ENCODE measurements around the gene TRIM38. TPM values are rescaled to one million over a fixed set of nuclear protein-coding genes. Genes with fewer than 3 reads are reported as not detected.

Gene TRIM38
- total and polyA plus RNA-seq, 2 donors (not counting 3 experiments of a cell fraction or from before 2014, with no cell fraction given): 5.1 to 13.2 TPM

- POLR2A ChIA-PET: no interaction called here
Observed at GRCh38 chr6:25916330-25916729, 46.3 kb upstream of the TRIM38 start.

More at GRCh38 chr6:25916330-25916729, 46.3 kb upstream of the TRIM38 start:
- CTCF ChIA-PET: no interaction called here
- H3K79me2 ChIP-seq (ENCODE audit: control insufficient read depth, insufficient read depth, low read length): no peaks in the 10 kb centered on the region
- H3K36me3 ChIP-seq (ENCODE audit: control insufficient read depth in 2 of 2, extremely low read depth in 1 of 2, insufficient read depth in 2 of 2, low read length in 2 of 2): no peaks in the 10 kb centered on the region
- FAIRE-seq (no peak), DNase-seq (ENCODE audit: low read depth, low spot score) (no peak)
- BruUV-seq (replicated peaks): no TSS peak
- no peaks in the 10 kb centered on the region for H4K20me1 ChIP-seq (replicated peaks; ENCODE audit: control insufficient read depth, extremely low read depth, insufficient read depth, low read length)
- H2AFZ ChIP-seq (ENCODE audit: low read depth, low read length): no peak overlapping the region
- intact Hi-C loops (cut with micrococcal nuclease) (no loop called here), dilution Hi-C loops (cut with MboI; ENCODE audit: extremely low pct_ligation_motif_present, low sequenced_read_pairs) (no loop called here)
- H3K9me3 ChIP-seq (replicated peaks; ENCODE audit: control insufficient read depth, insufficient read depth, low read length): no peaks in the 10 kb centered on the region
- TF ChIP-seq MAX (IDR thresholded peaks at IDR 0.05; ENCODE audit: insufficient read depth, insufficient read length): no peak
- no peak for TF ChIP-seq GATA2 (IDR thresholded peaks at IDR 0.05; ENCODE audit: insufficient read depth, insufficient read length, low read depth, low read length)
- no peak for TF ChIP-seq JUN (IDR thresholded peaks at IDR 0.05; ENCODE audit: borderline replicate concordance, insufficient read depth, insufficient read length, low read depth)
- no peak for TF ChIP-seq POLR2AphosphoS5 (IDR thresholded peaks at IDR 0.05; ENCODE audit: insufficient read depth, low read depth, low read length)
- no peak for TF ChIP-seq FOS (IDR thresholded peaks at IDR 0.05; ENCODE audit: borderline replicate concordance, insufficient read depth, low read length)
- no peak for TF ChIP-seq CTCF (IDR thresholded peaks at IDR 0.05; ENCODE audit: extremely low read depth in 1 of 2, insufficient read depth in 1 of 2, low read depth in 1 of 2, low read length in 2 of 2)
- no peak for TF ChIP-seq MYC (IDR thresholded peaks at IDR 0.05; ENCODE audit: low read depth, low read length)
- no peak for TF ChIP-seq EZH2 (IDR thresholded peaks at IDR 0.05; ENCODE audit: borderline replicate concordance, low read depth, low read length, severe bottlenecking)
- no peak for TF ChIP-seq POLR2A (IDR thresholded peaks at IDR 0.05; ENCODE audit: low read depth, low read length)
- H3K4me3 ChIP-seq (replicated peaks in 1 of 3; ENCODE audit: insufficient read depth in 1 of 3, low read depth in 1 of 3, low read length in 3 of 3): no peak overlapping the region
- H3K9ac ChIP-seq (replicated peaks; ENCODE audit: extremely low read depth, insufficient read depth, low read length): no peak overlapping the region
- peaks cover 0 to 2% of the 10 kb centered on the region in 2 experiments for H3K27me3 ChIP-seq (ENCODE audit: control insufficient read depth in 2 of 2, insufficient read depth in 2 of 2, low read length in 2 of 2)
- H3K4me1 ChIP-seq (ENCODE audit: control insufficient read depth, extremely low read depth, insufficient read depth, low read length): no peaks in the 10 kb centered on the region
- no peaks in the 10 kb centered on the region for H3K9me1 ChIP-seq (replicated peaks; ENCODE audit: control insufficient read depth, extremely low read depth, insufficient read depth, low read length)
- H3K4me2 ChIP-seq (ENCODE audit: insufficient read depth, low read length): no peak overlapping the region
- H3K27ac ChIP-seq (ENCODE audit: insufficient read depth, low read depth, low read length): no peak overlapping the region

All from endothelial cell of umbilical vein (primary cell).